GM12891 (cell line): ENCODE results near the gene ZNF511.

Experiments
- POLR2A ChIP-seq: IDR thresholded peaks from 2 replicates; pipeline ENCODE4 v1.6.1; 2011; ENCODE audit warnings: low read depth, low read length, control low read depth
- POLR2AphosphoS5 ChIP-seq: IDR thresholded peaks from 2 replicates; pipeline ENCODE4 v1.6.1; 2011; ENCODE audit warnings: low read depth, low read length, control low read depth
- SPI1 ChIP-seq: IDR thresholded peaks from 2 replicates; pipeline ENCODE4 v1.6.1; 2011; ENCODE audit warnings: low read depth, low read length, control low read depth

DNA sequence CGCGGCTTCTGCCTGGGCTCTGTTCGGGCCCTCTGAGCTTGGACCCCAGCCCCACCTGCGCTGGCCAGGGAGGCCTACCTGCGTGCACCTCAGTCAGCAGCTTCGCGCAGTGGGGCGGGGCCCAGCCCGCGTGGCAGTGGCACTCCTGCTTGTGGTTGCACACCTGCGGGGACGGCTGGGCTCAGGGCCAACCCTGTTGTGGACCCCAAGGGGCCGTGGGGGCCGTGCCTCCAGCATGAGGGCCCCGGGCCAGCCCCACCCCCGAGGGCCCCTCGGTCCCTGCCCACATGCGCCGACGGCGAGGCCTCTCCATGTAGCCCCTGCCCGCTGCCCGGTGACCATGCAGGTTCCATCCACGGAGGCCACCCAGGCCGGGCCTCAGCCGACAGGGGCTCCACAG lies 39.3 kb upstream of the ZNF511 start:
- TF ChIP-seq POLR2A (no peak), SPI1 (no peak), POLR2AphosphoS5 (no peak)
